Measurements from ENCODE around the gene KREMEN2. TPM values are rescaled to one million over a fixed set of nuclear protein-coding genes. Genes with fewer than 3 reads are reported as not detected.

The KREMEN2 gene
- total RNA-seq, 1 donor from 2014 or later = not detected

- Histone ChIP-seq H3K36me3 (no peaks in the 10 kb centered on the region), H3K9me3 (no peaks in the 10 kb centered on the region), H3K4me1 (peaks cover 31 to 37% of the 10 kb centered on the region in 2 donors), H3K27ac (no peak overlapping the region), H3K27me3 (peaks cover 60% of the 10 kb centered on the region), H3K4me3 (peak overlapping the region in 1 of 2 donors; percentile 51)
- no peak for DNase-seq (ENCODE audit: low spot score in 2 of 2)
- intact Hi-C loops (cut with DNase I) = no loop called here
- TF ChIP-seq CTCF (IDR thresholded peaks at IDR 0.05) = no peak
Measured at GRCh38 chr16:2964475-2965336, 631 bp downstream of the KREMEN2 start.

GRCh38 chr16:2966043-2966807, 2.1 kb downstream of the KREMEN2 start:
- Histone ChIP-seq H3K4me3 (peak overlapping the region; percentile 29 to 46), H3K36me3 (no peaks in the 10 kb centered on the region), H3K9me3 (no peaks in the 10 kb centered on the region), H3K4me1 (peaks cover 34 to 44% of the 10 kb centered on the region in 2 donors), H3K27ac (no peak overlapping the region), H3K27me3 (peaks cover 60% of the 10 kb centered on the region)
- no peak for DNase-seq (ENCODE audit: low spot score in 2 of 2)
- TF ChIP-seq CTCF (IDR thresholded peaks at IDR 0.05) = no peak
- intact Hi-C loops (cut with DNase I) = no loop called here

- peak overlapping the region; percentile 29 to 46 for H3K4me3 ChIP-seq
- intact Hi-C loops (cut with DNase I) = no loop called here
- H3K36me3 ChIP-seq = no peaks in the 10 kb centered on the region
- no peaks in the 10 kb centered on the region for H3K9me3 ChIP-seq
- peak in 2 of 3 experiments; percentile 13 to 17 for TF ChIP-seq CTCF (IDR thresholded peaks at IDR 0.05)
- H3K27me3 ChIP-seq = peaks cover 60% of the 10 kb centered on the region
- H3K27ac ChIP-seq = no peak overlapping the region
- DNase-seq (ENCODE audit: low spot score in 2 of 2) = no peak
- H3K4me1 ChIP-seq = peaks cover 34 to 44% of the 10 kb centered on the region in 2 donors
Measured at GRCh38 chr16:2966808-2967191, 2.7 kb downstream of the KREMEN2 start.

- Histone ChIP-seq H3K9me3 (no peaks in the 10 kb centered on the region), H3K27ac (no peak overlapping the region), H3K27me3 (peaks cover 56% of the 10 kb centered on the region), H3K4me1 (peaks cover 34 to 44% of the 10 kb centered on the region in 2 donors), H3K36me3 (no peaks in the 10 kb centered on the region), H3K4me3 (peak overlapping the region; percentile 29 to 46)
- intact Hi-C loops (cut with DNase I) = no loop called here
- no peak for TF ChIP-seq CTCF (IDR thresholded peaks at IDR 0.05)
- DNase-seq (ENCODE audit: low spot score in 2 of 2) = no peak
Measured at GRCh38 chr16:2967211-2967631, 3.1 kb downstream of the KREMEN2 start.

GRCh38 chr16:2967721-2968161, 3.7 kb downstream of the KREMEN2 start:
- H3K27me3 ChIP-seq = peaks cover 52% of the 10 kb centered on the region
- no peak for DNase-seq (ENCODE audit: low spot score in 2 of 2)
- no peaks in the 10 kb centered on the region for H3K36me3 ChIP-seq
- H3K9me3 ChIP-seq = no peaks in the 10 kb centered on the region
- no peak overlapping the region for H3K27ac ChIP-seq
- H3K4me1 ChIP-seq = peaks cover 34 to 44% of the 10 kb centered on the region in 2 donors
- intact Hi-C loops (cut with DNase I) = no loop called here
- no peak for TF ChIP-seq CTCF (IDR thresholded peaks at IDR 0.05)
- no peak overlapping the region for H3K4me3 ChIP-seq

Data from ascending aorta (tissue), 2 donors.